B cell (primary cell): Measurements from ENCODE around the gene ANKRD65.

ENCODE experiments used
- EZH2 ChIP-seq: IDR thresholded peaks from 2 replicates; pipeline ENCODE4 v1.6.1; 2012; ENCODE audit warnings: borderline replicate concordance, low read depth, mild to moderate bottlenecking, moderate library complexity, low read length; ENCODE audit not compliant: insufficient read depth, poor library complexity, severe bottlenecking
- TF ChIP-seq, protein P1 (sequence below): fragments of 200-600 bp; IDR thresholded peaks from one replicate; pipeline ENCODE4 v1.8.0; 2022; ENCODE audit warnings: antibody characterized with exemption, mild to moderate bottlenecking

DNA sequence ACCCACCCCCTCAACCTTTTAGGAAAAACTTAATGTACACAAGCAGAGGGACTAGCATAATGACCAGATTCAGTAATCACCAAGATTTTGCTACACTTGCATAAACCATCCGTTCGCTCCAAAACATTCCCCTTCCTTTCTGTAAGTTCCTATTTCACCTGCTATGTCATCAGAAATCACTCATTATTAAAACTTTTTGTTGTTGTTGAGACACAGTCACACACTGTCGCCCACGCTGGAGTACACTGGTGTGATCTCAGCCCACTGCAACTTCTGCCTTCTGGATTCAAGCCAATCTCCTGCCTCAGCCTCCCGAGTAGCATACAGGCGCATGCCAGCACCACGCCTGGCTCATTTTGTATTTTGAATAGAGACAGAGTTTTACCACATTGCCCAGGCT, 17.4 kb downstream of the ANKRD65 start:
- TF ChIP-seq, protein P1, sequence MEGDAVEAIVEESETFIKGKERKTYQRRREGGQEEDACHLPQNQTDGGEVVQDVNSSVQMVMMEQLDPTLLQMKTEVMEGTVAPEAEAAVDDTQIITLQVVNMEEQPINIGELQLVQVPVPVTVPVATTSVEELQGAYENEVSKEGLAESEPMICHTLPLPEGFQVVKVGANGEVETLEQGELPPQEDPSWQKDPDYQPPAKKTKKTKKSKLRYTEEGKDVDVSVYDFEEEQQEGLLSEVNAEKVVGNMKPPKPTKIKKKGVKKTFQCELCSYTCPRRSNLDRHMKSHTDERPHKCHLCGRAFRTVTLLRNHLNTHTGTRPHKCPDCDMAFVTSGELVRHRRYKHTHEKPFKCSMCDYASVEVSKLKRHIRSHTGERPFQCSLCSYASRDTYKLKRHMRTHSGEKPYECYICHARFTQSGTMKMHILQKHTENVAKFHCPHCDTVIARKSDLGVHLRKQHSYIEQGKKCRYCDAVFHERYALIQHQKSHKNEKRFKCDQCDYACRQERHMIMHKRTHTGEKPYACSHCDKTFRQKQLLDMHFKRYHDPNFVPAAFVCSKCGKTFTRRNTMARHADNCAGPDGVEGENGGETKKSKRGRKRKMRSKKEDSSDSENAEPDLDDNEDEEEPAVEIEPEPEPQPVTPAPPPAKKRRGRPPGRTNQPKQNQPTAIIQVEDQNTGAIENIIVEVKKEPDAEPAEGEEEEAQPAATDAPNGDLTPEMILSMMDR = no peak
- no peak for TF ChIP-seq EZH2
